HG03442 (cell line): ENCODE results near the gene TUSC2.

ENCODE experiments used
- ATAC-seq: cut with Tn5 transposase; IDR thresholded peaks from one replicate; pipeline ENCODE4 v1.9.1; 2021; ENCODE audit warnings: mild to moderate bottlenecking, moderate library complexity; ENCODE audit not compliant: unreplicated experiment

Gene TUSC2

GRCh38 chr3:50327943-50328691 lies at the start of gene TUSC2:
Gene TUSC2, minus strand, starts transcription at chr3:50328223. Its CDS starts 124 bp downstream, at chr3:50328099.
- peak; percentile 87 for ATAC-seq

- ATAC-seq: no peak
Measured at GRCh38 chr3:50375258-50375931, 47.4 kb upstream of the TUSC2 start.

GRCh38 chr3:50374363-50375257 lies 46.6 kb upstream of the TUSC2 start:
- no peak for ATAC-seq

- no peak for ATAC-seq
Measured at GRCh38 chr3:50373146-50374051, 45.4 kb upstream of the TUSC2 start.

GRCh38 chr3:50372349-50372748 lies 44.3 kb upstream of the TUSC2 start:
- no peak for ATAC-seq

- ATAC-seq: no peak
Measured at GRCh38 chr3:50371133-50371685, 43.2 kb upstream of the TUSC2 start.

- ATAC-seq: no peak
Measured at GRCh38 chr3:50370594-50370993, 42.6 kb upstream of the TUSC2 start.

GRCh38 chr3:50369012-50369670 lies 41.1 kb upstream of the TUSC2 start:
- ATAC-seq: no peak

GRCh38 chr3:50365842-50366220 lies 37.8 kb upstream of the TUSC2 start:
- ATAC-seq: no peak

GRCh38 chr3:50365080-50365841 lies 37.2 kb upstream of the TUSC2 start:
- peak; percentile 80 for ATAC-seq

- ATAC-seq: peak; percentile 4
Measured at GRCh38 chr3:50364573-50365079, 36.6 kb upstream of the TUSC2 start.

GRCh38 chr3:50359760-50360110 lies 31.7 kb upstream of the TUSC2 start:
- ATAC-seq: peak; percentile 6

- ATAC-seq: peak; percentile 98
Measured at GRCh38 chr3:50358911-50359759, 31.1 kb upstream of the TUSC2 start, which contains the start of gene TMEM115. Gene TMEM115, minus strand, starts transcription at chr3:50359521. Its CDS starts 458 bp downstream, at chr3:50359063.

GRCh38 chr3:50358355-50358910 lies 30.4 kb upstream of the TUSC2 start:
- ATAC-seq: no peak

- ATAC-seq: no peak
Measured at GRCh38 chr3:50357481-50357880, 29.5 kb upstream of the TUSC2 start.

GRCh38 chr3:50356553-50356952 lies 28.5 kb upstream of the TUSC2 start:
- ATAC-seq: no peak

GRCh38 chr3:50355829-50356552 lies 28.0 kb upstream of the TUSC2 start:
- no peak for ATAC-seq
